GM12878 (cell line): Measurements from ENCODE around the gene HSF5. TPM values are rescaled to one million over a fixed set of nuclear protein-coding genes. Genes with fewer than 3 reads are reported as not detected.

ENCODE experiments used
- BACH1 ChIP-seq: fragments of 450-650 bp; IDR thresholded peaks from 2 replicates; pipeline ENCODE4 v1.6.1; 2017; ENCODE audit warnings: mild to moderate bottlenecking, borderline replicate concordance
- BHLHE40 ChIP-seq, 2 experiments: fragments of 450-650 bp in 1 of 2; IDR thresholded peaks; 2 replicates each; pipeline ENCODE4 v1.6.1; 2011 to 2017; ENCODE audit warnings: low read depth in 2 of 2, borderline replicate concordance in 1 of 2, improper control_type of control experiment in 1 of 2, low read length in 1 of 2, mild to moderate bottlenecking in 1 of 2
- DPF2 ChIP-seq: fragments of 450-650 bp; IDR thresholded peaks from 2 replicates; pipeline ENCODE4 v1.6.1; 2017; ENCODE audit warnings: mild to moderate bottlenecking
- GABPA ChIP-seq: IDR thresholded peaks from 2 replicates; pipeline ENCODE4 v1.6.1; 2014; ENCODE audit warnings: antibody characterized with exemption, low read depth, mild to moderate bottlenecking, inconsistent platforms
- GATAD2B ChIP-seq: fragments of 450-650 bp; conservative IDR thresholded peaks from 2 replicates; pipeline ENCODE4 v1.6.1; 2017; ENCODE audit warnings: low read depth, mild to moderate bottlenecking, moderate library complexity
- IKZF1 ChIP-seq: fragments of 450-650 bp; conservative IDR thresholded peaks from 2 replicates; pipeline ENCODE4 v1.6.1; 2017; ENCODE audit warnings: antibody characterized with exemption, mild to moderate bottlenecking
- KLF5 ChIP-seq: fragments of 450-650 bp; IDR thresholded peaks from 2 replicates; pipeline ENCODE4 v1.6.1; 2014; ENCODE audit warnings: mild to moderate bottlenecking; ENCODE audit not compliant: partially characterized antibody
- LARP7 ChIP-seq: fragments of 450-650 bp; IDR thresholded peaks from 2 replicates; pipeline ENCODE4 v1.6.1; 2017; ENCODE audit warnings: mild to moderate bottlenecking
- MXI1 ChIP-seq: fragments of 150-350 bp; IDR thresholded peaks from 2 replicates; pipeline ENCODE4 v1.6.1; 2011; ENCODE audit warnings: low read depth, mild to moderate bottlenecking, inconsistent platforms, low read length, improper control_type of control experiment
- NKRF ChIP-seq: fragments of 450-650 bp; conservative IDR thresholded peaks from 2 replicates; pipeline ENCODE4 v1.6.1; 2017; ENCODE audit warnings: mild to moderate bottlenecking, moderate library complexity
- POLR2A ChIP-seq: IDR thresholded peaks from 2 replicates; pipeline ENCODE4 v1.6.1; 2011; ENCODE audit warnings: low read depth, mild to moderate bottlenecking, low read length
- POLR2AphosphoS2 ChIP-seq: IDR thresholded peaks from 2 replicates; pipeline ENCODE4 v1.6.1; 2011; ENCODE audit warnings: low read depth, mild to moderate bottlenecking, low read length, improper control_type of control experiment, moderate library complexity
- POLR2AphosphoS5 ChIP-seq: IDR thresholded peaks from 2 replicates; pipeline ENCODE4 v1.6.1; 2011; ENCODE audit warnings: mild to moderate bottlenecking, low read length, inconsistent platforms
- SP1 ChIP-seq: IDR thresholded peaks from one replicate; pipeline ENCODE4 v1.6.1; 2011; ENCODE audit warnings: low read depth, low read length
- TCF7 ChIP-seq: IDR thresholded peaks from 2 replicates; pipeline ENCODE4 v1.6.1; 2014; ENCODE audit warnings: antibody characterized with exemption, borderline replicate concordance
- ZNF217 ChIP-seq: fragments of 450-650 bp; IDR thresholded peaks from 2 replicates; pipeline ENCODE4 v1.6.1; 2017; ENCODE audit warnings: antibody characterized with exemption, mild to moderate bottlenecking
- ZNF384 ChIP-seq: IDR thresholded peaks from 2 replicates; pipeline ENCODE4 v1.6.1; 2012; ENCODE audit warnings: low read depth, mild to moderate bottlenecking, low read length, improper control_type of control experiment, borderline replicate concordance
- polyA plus RNA-seq, 11 experiments: library from polyadenylated mRNA; depleted of rRNA in 4 of 11; unstranded in 6 of 11; stranded (reverse) in 5 of 11; fragments of >200 nt; fragmentation: Nextera tagmentation in 4 of 11; fragmentation: Illumina TruSeq in 1 of 11; extraction: Ambion mirVana in 4 of 11; extraction: Trizol in 1 of 11; gene quantifications; 1 replicate in 1 of 11; 2 replicates in 10 of 11; pipeline versions ENCODE4 v1.2.1 to v1.2.3, GENCODE V29; 2011 to 2016; ENCODE audit warnings: inconsistent platforms in 2 of 11, missing spikeins in 2 of 11, low read depth in 1 of 11
- total RNA-seq, 4 experiments: library from RNA; depleted of rRNA in 3 of 4; stranded (reverse); fragments of >200 nt in 3 of 4; fragmentation: Illumina TruSeq in 1 of 4; extraction: Trizol in 1 of 4; gene quantifications; 2 replicates each; pipeline versions ENCODE4 v1.2.1 to v1.2.3, GENCODE V29; 2013 to 2021
- TF ChIP-seq, protein P1 (sequence below): fragments of 450-650 bp; formaldehyde crosslinking; IDR thresholded peaks from 2 replicates; pipeline ENCODE4 v1.4.0; 2022; ENCODE audit warnings: mild to moderate bottlenecking, moderate library complexity

The HSF5 gene
- total and polyA plus RNA-seq, 10 of the 15 experiments (the other 5 are each of a cell fraction or from before 2014, with no cell fraction given) = 0.02 to 0.18 (median 0.06) TPM; not detected in 4

GRCh38 chr17:58513965-58514769 is 26.0 kb upstream of the HSF5 start, which contains the start of gene MTMR4 (continued):
- no peak for TF ChIP-seq ZNF384
- TF ChIP-seq ZNF217 = peak; percentile 22; the same call in 1 of the 2 replicates
- TF ChIP-seq NKRF = peak; percentile 74
- no peak for TF ChIP-seq TCF7
- TF ChIP-seq POLR2A = peak; percentile 69
- peak; percentile 90 to 96 for TF ChIP-seq BHLHE40 (IDR thresholded peaks at IDR 0.05; ENCODE audit: borderline replicate concordance in 1 of 2, low read depth in 2 of 2, low read length in 1 of 2)
- TF ChIP-seq KLF5 = peak; percentile 75
- TF ChIP-seq GABPA = no peak
- peak; percentile 87 for TF ChIP-seq LARP7
- peak; percentile 84 for TF ChIP-seq BACH1
- 0 out of 2 replicates have a peak, but pooled peaks have one; percentile 31 for TF ChIP-seq MXI1
- peak; percentile 76 for TF ChIP-seq GATAD2B
- TF ChIP-seq, protein P1, sequence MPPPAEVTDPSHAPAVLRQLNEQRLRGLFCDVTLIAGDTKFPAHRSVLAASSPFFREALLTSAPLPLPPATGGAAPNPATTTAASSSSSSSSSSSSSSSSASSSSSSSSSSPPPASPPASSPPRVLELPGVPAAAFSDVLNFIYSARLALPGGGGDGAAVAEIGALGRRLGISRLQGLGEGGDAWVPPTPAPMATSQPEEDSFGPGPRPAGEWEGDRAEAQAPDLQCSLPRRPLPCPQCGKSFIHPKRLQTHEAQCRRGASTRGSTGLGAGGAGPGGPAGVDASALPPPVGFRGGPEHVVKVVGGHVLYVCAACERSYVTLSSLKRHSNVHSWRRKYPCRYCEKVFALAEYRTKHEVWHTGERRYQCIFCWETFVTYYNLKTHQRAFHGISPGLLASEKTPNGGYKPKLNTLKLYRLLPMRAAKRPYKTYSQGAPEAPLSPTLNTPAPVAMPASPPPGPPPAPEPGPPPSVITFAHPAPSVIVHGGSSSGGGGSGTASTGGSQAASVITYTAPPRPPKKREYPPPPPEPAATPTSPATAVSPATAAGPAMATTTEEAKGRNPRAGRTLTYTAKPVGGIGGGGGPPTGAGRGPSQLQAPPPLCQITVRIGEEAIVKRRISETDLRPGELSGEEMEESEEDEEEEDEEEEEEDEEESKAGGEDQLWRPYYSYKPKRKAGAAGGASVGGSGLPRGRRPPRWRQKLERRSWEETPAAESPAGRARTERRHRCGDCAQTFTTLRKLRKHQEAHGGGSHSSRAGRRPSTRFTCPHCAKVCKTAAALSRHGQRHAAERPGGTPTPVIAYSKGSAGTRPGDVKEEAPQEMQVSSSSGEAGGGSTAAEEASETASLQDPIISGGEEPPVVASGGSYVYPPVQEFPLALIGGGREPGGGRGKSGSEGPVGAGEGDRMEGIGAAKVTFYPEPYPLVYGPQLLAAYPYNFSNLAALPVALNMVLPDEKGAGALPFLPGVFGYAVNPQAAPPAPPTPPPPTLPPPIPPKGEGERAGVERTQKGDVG (CRISPR knock-in tag) = no peak
- peak; percentile 71 for TF ChIP-seq DPF2
- TF ChIP-seq IKZF1 = peak; percentile 52; the same call in 1 of the 2 replicates
- TF ChIP-seq POLR2AphosphoS5 = peak; percentile 14; the same call in 1 of the 2 replicates
- TF ChIP-seq POLR2AphosphoS2 = 0 out of 2 replicates have a peak, but pooled peaks have one; percentile 47
- TF ChIP-seq SP1 = peak; percentile 12
